Endometrial microvascular endothelial cells (primary cell): Measurements from ENCODE around the gene CNGB1. TPM values are rescaled to one million over a fixed set of nuclear protein-coding genes. Genes with fewer than 3 reads are reported as not detected.

Experiments used
- in situ Hi-C: cut with HindIII; loops from 2 replicates; pipeline ENCODE4 v1.10.0; 2017; ENCODE audit warnings: low sequenced_read_pairs, low pct_unique_long_range_greater_than_20kb; ENCODE audit errors: inconsistent ontology term
- total RNA-seq: library from RNA; depleted of rRNA; stranded (reverse); fragments of >200 nt; gene quantifications from one replicate; pipeline ENCODE4 v1.2.3, GENCODE V29; 2015; ENCODE audit errors: inconsistent ontology term

CNGB1 gene
- total RNA-seq, 1 donor from 2014 or later, result not detected

GRCh38 chr16:57998486-57998885, 27.6 kb upstream of the CNGB1 start:
- in situ Hi-C loops, result loop anchor here (25.0 kb wide), 1 partner anchor 236 kb away; no protein-coding TSS in a partner anchor

- in situ Hi-C loops, result loop anchor here (25.0 kb wide), 1 partner anchor 235 kb away; no protein-coding TSS in a partner anchor
Measured at GRCh38 chr16:57997528-57998265, 26.8 kb upstream of the CNGB1 start.

- in situ Hi-C loops, result loop anchor here (25.0 kb wide), 1 partner anchor 235 kb away; no protein-coding TSS in a partner anchor
Measured at GRCh38 chr16:57997176-57997527, 26.2 kb upstream of the CNGB1 start.

DNA sequence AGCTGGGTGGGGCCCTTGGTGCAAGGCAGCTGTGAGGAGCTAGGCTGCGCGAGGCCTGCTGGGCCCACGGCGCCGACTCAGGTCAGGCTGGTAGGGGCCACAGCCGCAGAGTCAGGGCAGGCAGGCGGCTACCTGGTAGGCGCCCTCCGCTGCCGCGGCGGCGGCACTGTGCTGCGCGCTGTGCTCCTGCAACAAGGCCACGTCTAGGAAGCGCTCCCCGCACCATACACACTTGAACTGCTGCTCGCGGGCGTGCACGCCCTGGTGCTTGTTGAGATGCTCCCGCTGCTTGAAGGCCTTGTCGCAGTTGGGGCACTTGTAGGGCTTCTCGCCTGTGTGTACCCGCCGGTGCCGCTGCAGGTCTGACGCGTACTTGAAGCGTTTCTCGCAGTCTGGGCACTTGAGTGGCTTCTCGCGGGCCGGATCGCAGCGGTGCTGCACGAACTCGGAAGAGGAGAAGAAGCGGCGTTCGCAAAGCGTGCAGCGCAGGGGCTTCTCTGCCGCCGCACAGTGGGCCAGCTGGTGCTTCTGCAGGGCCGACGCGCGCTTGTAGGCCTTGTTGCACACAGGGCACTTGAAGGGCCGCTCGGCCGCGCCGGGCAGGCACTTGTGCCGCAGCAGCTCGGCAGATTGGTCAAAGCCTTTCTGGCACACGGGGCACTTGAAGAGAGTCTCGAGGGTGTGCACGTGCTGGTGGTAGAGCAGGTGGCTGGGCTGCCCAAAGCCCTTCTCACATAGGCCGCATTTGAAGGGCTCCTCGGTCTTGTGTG, 25.7 kb upstream of the CNGB1 start:
- in situ Hi-C loops, result loop anchor here (25.0 kb wide), 1 partner anchor 234 kb away; no protein-coding TSS in a partner anchor

- in situ Hi-C loops, result loop anchor here (25.0 kb wide), 1 partner anchor 234 kb away; no protein-coding TSS in a partner anchor
Measured at GRCh38 chr16:57995721-57996405, 24.9 kb upstream of the CNGB1 start.

- in situ Hi-C loops, result loop anchor here (25.0 kb wide), 1 partner anchor 232 kb away; no protein-coding TSS in a partner anchor
Measured at GRCh38 chr16:57994778-57995177, 23.9 kb upstream of the CNGB1 start.

GRCh38 chr16:57994361-57994760, 23.4 kb upstream of the CNGB1 start:
- in situ Hi-C loops, result loop anchor here (25.0 kb wide), 1 partner anchor 232 kb away; no protein-coding TSS in a partner anchor

DNA sequence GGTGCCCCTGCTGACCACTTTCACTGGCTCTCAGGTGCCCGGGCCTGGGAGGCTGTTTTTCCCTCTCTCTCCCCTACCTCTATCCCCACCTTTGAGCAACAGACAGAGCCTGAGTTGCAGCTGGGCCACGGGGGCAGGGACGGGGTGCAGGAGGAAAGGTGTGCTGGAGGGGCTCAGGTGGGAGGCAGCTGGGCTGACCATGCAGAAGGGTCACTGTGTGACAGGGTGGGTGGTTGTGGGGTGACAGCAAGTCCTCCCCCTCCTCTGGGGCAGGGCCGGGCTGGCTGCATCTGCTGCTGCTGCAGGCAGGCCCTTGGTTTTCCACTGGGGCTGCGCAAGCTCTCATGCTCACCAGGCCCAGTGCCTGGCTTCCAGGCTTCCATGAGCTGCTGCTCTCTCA, 23.0 kb upstream of the CNGB1 start:
- in situ Hi-C loops, result loop anchor here (25.0 kb wide), 1 partner anchor 232 kb away; no protein-coding TSS in a partner anchor

- in situ Hi-C loops, result loop anchor here (25.0 kb wide), 1 partner anchor 231 kb away; no protein-coding TSS in a partner anchor
Measured at GRCh38 chr16:57993438-57993837, 22.5 kb upstream of the CNGB1 start.

DNA sequence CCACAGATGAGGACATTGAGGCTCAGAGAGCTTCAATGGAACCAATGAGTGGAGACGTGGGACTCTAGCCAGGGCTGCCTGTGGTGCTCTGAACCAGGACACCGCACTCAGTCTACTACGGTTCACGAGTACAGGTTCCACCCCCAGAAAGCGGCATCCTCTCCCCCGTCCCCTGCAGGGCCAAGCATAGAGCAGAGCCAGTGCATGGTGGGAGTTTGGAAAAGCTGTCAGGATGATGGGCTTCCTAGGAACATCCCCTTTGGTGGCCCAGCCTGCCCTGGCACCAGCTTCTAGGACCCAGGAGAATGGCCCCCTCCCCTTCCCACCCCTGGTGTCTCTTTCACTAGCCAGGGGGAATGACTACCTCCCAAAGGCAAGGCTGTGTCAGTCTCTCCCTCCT, 21.2 kb upstream of the CNGB1 start:
- in situ Hi-C loops, result loop anchor here (25.0 kb wide), 1 partner anchor 230 kb away; no protein-coding TSS in a partner anchor

DNA sequence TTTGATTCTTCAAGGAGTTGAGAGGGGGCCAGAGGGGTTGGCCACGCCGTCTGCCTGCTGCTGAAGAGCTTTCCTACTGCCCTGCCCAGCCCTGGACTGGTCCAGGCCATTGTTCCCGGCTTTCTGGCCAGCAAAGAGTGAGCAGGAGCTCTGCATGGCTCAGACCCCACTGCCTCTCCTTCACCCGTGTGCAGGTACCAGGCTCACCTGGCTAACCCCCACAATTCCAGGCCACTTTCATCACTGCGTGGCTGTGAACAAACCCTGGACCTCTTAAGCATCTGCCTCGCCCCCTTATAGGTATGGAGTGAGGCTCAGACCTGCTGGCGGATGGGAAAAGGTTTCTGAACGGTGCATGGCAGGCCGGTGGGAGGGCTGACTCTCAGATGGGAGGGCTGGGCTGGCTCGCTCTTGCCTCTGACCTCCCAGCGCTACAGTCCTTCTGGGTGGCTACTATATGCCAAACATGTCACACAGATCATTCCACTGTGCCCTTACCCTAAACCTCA, 20.7 kb upstream of the CNGB1 start:
- in situ Hi-C loops, result loop anchor here (25.0 kb wide), 1 partner anchor 229 kb away; no protein-coding TSS in a partner anchor

- in situ Hi-C loops, result loop anchor here (25.0 kb wide), 1 partner anchor 227 kb away; no protein-coding TSS in a partner anchor
Measured at GRCh38 chr16:57988929-57989328, 18.0 kb upstream of the CNGB1 start.

DNA sequence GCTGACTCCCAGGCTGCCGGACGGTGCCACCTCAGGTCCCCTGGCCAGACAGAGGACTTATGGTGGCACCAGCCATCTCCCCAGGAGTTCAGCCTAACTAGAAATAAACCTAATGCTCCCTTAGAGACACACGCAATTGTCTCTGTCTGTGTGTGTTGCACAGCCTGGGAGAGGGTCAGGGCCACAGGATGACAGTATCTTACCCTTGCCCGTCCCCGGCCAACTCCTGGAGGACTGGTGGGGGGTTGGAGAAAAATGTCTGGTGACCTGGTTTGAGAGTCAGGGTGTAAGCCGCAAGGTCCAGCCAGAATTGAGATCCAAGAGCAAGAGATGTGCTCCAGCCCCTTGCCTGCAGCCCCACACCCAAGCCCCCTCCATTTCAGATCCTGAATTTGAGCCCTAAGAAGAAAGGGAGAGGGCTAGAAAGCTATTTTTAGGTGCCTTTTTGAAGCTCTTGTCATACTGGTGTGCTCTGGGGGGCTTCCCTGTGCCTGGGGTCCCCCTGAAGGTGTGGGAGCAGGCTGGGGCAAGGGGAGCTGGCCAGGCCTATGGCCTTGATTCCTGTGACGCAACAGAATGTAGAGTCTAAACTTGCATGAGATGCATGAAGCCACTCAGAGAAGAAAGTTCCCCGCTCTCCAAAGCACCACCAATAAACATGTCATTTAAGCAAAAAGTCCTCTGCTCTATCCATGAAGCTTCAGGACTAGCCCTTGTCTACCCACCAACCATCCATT, 16.7 kb upstream of the CNGB1 start:
- in situ Hi-C loops, result loop anchor here (25.0 kb wide), 1 partner anchor 225 kb away; no protein-coding TSS in a partner anchor

DNA sequence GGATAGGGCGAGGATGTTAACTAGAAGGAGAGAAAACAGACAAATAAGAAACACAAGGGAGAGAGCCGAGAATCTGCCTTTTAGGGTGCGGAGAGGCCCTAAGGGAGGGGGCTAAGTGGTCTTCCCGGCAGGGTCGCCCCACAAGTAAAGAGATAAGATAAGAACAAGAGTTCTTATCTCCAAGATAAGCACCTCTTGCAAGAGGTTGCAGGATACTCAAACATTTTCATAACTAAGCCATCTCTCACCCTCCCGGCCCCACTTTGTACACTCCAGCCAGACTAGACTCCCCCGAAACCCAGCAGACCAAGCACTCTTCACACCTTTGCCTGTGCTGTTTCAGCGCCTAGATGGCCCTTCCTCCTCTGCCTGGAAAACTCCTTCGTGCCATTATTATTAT, 15.3 kb upstream of the CNGB1 start:
- in situ Hi-C loops, result loop anchor here (25.0 kb wide), 1 partner anchor 224 kb away; no protein-coding TSS in a partner anchor

GRCh38 chr16:57985204-57986181, 14.6 kb upstream of the CNGB1 start:
- in situ Hi-C loops, result loop anchor here (25.0 kb wide), 1 partner anchor 223 kb away; no protein-coding TSS in a partner anchor

- in situ Hi-C loops, result loop anchor here (25.0 kb wide), 1 partner anchor 222 kb away; no protein-coding TSS in a partner anchor
Measured at GRCh38 chr16:57984443-57985203, 13.7 kb upstream of the CNGB1 start.
